ENCODE measurements around the gene RAD51D. TPM values are rescaled to one million over a fixed set of nuclear protein-coding genes. Genes with fewer than 3 reads are reported as not detected.

The RAD51D gene
- total and polyA plus RNA-seq, 10 of the 15 experiments (the other 5 are each of a cell fraction or from before 2014, with no cell fraction given), result 2.6 to 29.3 (median 13.5) TPM

DNA sequence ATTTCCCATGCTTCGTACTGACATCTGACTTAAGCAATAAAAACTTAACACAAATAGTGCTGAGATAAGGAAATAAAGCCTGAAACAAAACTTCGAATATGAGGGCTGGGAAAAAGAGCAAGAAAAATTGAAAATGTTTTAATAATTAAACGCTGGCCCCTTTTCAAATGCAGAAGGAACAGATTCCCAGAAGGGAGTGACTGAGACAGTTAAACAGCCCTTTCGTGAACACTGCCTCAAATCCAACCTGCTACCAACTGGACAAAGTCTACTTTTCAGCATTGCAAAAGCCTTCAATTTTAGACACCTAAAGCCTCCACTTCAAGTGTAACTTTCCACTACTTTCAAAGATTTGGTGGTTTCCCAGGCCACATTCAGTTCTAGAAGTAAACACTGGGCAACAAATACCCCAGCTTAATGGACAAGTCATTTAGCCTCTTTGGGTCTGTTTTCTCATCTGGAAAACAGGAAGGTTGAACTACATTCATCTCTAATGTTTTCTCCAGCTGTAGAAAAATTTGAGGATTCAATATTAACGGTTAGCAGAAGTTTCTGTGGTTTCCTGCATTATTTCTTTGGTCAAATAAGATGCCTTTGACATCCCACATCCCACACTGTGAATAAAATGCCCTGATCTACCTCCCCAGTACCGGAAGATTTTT lies 68.0 kb downstream of the RAD51D start (continued):
- TF ChIP-seq SUZ12 (IDR thresholded peaks at IDR 0.05; ENCODE audit: unreplicated experiment) (no peak), TAF1 (IDR thresholded peaks at IDR 0.05; ENCODE audit: borderline replicate concordance, low read depth, low read length) (0 out of 2 replicates have a peak, but pooled peaks have one; percentile 19), ZSCAN29 (IDR thresholded peaks at IDR 0.05) (no peak), ZNF622 (IDR thresholded peaks at IDR 0.05) (no peak), MTA3 (IDR thresholded peaks at IDR 0.05; ENCODE audit: borderline replicate concordance, low read length) (0 out of 2 replicates have a peak, but pooled peaks have one; percentile 14), NBN (IDR thresholded peaks at IDR 0.05) (no peak), YY1 (IDR thresholded peaks at IDR 0.05; ENCODE audit: low read depth, low read length) (no peak), EP300 (IDR thresholded peaks at IDR 0.05; ENCODE audit: borderline replicate concordance in 1 of 2, control insufficient read depth in 1 of 2, low read depth in 2 of 2, low read length in 2 of 2) (peak in 1 of 2 experiments; percentile 46; a peak in 1 of 4 replicates), RB1 (IDR thresholded peaks at IDR 0.05; ENCODE audit: borderline replicate concordance) (no peak), MEF2B (IDR thresholded peaks at IDR 0.05; ENCODE audit: partially characterized antibody, poor library complexity, severe bottlenecking) (no peak), NFIC (IDR thresholded peaks at IDR 0.05; ENCODE audit: low read depth, low read length) (peak; percentile 76; the same call in 1 of the 2 replicates), LARP7 (IDR thresholded peaks at IDR 0.05) (no peak), NFYA (IDR thresholded peaks at IDR 0.05; ENCODE audit: borderline replicate concordance, low read depth, low read length) (no peak), KAT2A (conservative IDR thresholded peaks at IDR 0.05; ENCODE audit: control insufficient read depth, low read depth, low read length) (no peak), SIN3A (IDR thresholded peaks at IDR 0.05; ENCODE audit: low read depth, low read length) (no peak)
- TF ChIP-seq, protein P1, sequence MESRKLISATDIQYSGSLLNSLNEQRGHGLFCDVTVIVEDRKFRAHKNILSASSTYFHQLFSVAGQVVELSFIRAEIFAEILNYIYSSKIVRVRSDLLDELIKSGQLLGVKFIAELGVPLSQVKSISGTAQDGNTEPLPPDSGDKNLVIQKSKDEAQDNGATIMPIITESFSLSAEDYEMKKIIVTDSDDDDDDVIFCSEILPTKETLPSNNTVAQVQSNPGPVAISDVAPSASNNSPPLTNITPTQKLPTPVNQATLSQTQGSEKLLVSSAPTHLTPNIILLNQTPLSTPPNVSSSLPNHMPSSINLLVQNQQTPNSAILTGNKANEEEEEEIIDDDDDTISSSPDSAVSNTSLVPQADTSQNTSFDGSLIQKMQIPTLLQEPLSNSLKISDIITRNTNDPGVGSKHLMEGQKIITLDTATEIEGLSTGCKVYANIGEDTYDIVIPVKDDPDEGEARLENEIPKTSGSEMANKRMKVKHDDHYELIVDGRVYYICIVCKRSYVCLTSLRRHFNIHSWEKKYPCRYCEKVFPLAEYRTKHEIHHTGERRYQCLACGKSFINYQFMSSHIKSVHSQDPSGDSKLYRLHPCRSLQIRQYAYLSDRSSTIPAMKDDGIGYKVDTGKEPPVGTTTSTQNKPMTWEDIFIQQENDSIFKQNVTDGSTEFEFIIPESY (IDR thresholded peaks at IDR 0.05), result no peak
- TF ChIP-seq, protein P2, sequence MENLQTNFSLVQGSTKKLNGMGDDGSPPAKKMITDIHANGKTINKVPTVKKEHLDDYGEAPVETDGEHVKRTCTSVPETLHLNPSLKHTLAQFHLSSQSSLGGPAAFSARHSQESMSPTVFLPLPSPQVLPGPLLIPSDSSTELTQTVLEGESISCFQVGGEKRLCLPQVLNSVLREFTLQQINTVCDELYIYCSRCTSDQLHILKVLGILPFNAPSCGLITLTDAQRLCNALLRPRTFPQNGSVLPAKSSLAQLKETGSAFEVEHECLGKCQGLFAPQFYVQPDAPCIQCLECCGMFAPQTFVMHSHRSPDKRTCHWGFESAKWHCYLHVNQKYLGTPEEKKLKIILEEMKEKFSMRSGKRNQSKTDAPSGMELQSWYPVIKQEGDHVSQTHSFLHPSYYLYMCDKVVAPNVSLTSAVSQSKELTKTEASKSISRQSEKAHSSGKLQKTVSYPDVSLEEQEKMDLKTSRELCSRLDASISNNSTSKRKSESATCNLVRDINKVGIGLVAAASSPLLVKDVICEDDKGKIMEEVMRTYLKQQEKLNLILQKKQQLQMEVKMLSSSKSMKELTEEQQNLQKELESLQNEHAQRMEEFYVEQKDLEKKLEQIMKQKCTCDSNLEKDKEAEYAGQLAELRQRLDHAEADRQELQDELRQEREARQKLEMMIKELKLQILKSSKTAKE (IDR thresholded peaks at IDR 0.05; ENCODE audit: low read depth, poor library complexity, severe bottlenecking), result no peak
- TF ChIP-seq, protein P3, sequence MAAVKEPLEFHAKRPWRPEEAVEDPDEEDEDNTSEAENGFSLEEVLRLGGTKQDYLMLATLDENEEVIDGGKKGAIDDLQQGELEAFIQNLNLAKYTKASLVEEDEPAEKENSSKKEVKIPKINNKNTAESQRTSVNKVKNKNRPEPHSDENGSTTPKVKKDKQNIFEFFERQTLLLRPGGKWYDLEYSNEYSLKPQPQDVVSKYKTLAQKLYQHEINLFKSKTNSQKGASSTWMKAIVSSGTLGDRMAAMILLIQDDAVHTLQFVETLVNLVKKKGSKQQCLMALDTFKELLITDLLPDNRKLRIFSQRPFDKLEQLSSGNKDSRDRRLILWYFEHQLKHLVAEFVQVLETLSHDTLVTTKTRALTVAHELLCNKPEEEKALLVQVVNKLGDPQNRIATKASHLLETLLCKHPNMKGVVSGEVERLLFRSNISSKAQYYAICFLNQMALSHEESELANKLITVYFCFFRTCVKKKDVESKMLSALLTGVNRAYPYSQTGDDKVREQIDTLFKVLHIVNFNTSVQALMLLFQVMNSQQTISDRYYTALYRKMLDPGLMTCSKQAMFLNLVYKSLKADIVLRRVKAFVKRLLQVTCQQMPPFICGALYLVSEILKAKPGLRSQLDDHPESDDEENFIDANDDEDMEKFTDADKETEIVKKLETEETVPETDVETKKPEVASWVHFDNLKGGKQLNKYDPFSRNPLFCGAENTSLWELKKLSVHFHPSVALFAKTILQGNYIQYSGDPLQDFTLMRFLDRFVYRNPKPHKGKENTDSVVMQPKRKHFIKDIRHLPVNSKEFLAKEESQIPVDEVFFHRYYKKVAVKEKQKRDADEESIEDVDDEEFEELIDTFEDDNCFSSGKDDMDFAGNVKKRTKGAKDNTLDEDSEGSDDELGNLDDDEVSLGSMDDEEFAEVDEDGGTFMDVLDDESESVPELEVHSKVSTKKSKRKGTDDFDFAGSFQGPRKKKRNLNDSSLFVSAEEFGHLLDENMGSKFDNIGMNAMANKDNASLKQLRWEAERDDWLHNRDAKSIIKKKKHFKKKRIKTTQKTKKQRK (IDR thresholded peaks at IDR 0.05; ENCODE audit: low read depth, low read length), result no peak
- TF ChIP-seq, protein P4, sequence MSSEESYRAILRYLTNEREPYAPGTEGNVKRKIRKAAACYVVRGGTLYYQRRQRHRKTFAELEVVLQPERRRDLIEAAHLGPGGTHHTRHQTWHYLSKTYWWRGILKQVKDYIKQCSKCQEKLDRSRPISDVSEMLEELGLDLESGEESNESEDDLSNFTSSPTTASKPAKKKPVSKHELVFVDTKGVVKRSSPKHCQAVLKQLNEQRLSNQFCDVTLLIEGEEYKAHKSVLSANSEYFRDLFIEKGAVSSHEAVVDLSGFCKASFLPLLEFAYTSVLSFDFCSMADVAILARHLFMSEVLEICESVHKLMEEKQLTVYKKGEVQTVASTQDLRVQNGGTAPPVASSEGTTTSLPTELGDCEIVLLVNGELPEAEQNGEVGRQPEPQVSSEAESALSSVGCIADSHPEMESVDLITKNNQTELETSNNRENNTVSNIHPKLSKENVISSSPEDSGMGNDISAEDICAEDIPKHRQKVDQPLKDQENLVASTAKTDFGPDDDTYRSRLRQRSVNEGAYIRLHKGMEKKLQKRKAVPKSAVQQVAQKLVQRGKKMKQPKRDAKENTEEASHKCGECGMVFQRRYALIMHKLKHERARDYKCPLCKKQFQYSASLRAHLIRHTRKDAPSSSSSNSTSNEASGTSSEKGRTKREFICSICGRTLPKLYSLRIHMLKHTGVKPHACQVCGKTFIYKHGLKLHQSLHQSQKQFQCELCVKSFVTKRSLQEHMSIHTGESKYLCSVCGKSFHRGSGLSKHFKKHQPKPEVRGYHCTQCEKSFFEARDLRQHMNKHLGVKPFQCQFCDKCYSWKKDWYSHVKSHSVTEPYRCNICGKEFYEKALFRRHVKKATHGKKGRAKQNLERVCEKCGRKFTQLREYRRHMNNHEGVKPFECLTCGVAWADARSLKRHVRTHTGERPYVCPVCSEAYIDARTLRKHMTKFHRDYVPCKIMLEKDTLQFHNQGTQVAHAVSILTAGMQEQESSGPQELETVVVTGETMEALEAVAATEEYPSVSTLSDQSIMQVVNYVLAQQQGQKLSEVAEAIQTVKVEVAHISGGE (CRISPR knock-in tag; IDR thresholded peaks at IDR 0.05), result no peak
